KOPT-K1 (cell line): Measurements from ENCODE around the gene PMPCA.

ENCODE experiments used
- H3K27ac ChIP-seq: fragments of 200-600 bp; sonication (generic); 2 replicates; pipeline ENCODE4 v1.5.1; 2016; ENCODE audit warnings: antibody characterized with exemption, mild to moderate bottlenecking, low read depth, low read length; ENCODE audit not compliant: poor library complexity, severe bottlenecking
- H3K36me3 ChIP-seq: fragments of 200-600 bp; sonication (generic); 2 replicates; pipeline ENCODE4 v1.5.1; 2017; ENCODE audit warnings: antibody characterized with exemption, mild to moderate bottlenecking, low read length, moderate library complexity; ENCODE audit not compliant: insufficient read depth
- H3K9me3 ChIP-seq: fragments of 200-600 bp; sonication (generic); 2 replicates; pipeline ENCODE4 v1.5.1; 2017; ENCODE audit warnings: antibody characterized with exemption, low read length, mild to moderate bottlenecking; ENCODE audit not compliant: insufficient read depth, poor library complexity, severe bottlenecking

PMPCA gene

DNA sequence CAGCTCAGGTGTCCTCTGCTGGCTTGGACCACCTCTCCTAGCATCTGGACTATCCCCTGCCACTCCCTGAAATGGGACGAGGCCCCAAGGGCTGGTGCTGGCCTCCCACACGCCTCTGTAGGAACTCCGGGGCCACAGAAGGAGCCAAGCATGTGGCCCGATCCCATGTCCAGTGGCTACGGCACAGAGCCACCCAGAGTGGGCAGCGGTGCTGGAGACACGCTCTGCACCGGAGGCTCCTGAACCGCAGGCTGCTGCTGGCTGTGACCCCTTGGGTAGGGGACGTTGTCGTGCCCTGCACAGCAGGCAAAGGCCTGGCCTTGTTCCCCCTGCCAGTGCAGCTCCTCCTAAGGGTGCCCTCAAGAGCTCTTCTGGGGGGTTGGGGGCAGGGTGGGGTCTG lies 30.6 kb upstream of the PMPCA start:
- H3K36me3 ChIP-seq = peaks cover 61% of the 10 kb centered on the region; the same call in 1 of the 2 replicates
- H3K9me3 ChIP-seq = no peaks in the 10 kb centered on the region
- H3K27ac ChIP-seq = no peak overlapping the region

DNA sequence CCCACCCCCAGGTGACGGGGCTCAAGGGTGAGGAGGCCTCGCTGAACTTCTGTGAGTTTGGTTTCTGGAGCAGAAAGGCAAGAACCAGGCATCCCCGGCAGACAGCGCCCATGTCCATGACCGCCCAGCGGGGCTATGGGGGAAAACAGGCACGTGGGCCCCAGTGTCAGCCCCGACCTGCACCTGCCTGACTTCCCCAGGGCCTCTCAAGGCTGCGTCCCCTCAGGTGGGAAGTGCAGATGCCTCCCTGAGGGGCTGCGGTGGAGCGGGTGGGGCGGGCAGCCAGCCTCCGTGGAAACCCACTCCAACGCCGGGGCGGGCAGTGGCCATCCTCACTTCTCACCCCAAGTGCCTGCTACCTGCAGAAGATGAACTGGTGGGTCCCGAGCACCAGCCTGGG lies 30.1 kb upstream of the PMPCA start:
- no peaks in the 10 kb centered on the region for H3K9me3 ChIP-seq
- H3K36me3 ChIP-seq = peaks cover 61% of the 10 kb centered on the region; the same call in 1 of the 2 replicates
- no peak overlapping the region for H3K27ac ChIP-seq

DNA sequence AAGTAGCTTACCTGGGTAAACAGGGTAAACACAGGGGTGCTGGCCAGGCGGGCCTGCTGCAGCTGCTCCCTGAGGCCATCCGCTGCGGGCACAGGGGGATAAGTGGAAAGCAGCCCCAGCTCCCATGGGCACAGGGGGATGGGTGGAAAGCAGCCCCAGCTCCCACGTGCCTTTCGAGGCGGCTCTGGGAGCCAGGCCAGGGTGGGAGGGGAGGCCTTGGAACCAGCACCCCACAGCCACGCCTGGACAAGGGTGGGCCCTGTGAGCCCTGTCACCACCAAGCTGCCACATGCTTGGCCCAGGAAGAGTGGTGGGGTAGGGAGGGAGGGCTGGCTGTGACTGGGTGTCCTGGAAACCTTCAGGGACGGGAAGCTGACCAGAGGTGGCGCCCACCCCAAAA lies 29.1 kb upstream of the PMPCA start:
- no peak overlapping the region for H3K27ac ChIP-seq
- H3K36me3 ChIP-seq = peaks cover 61% of the 10 kb centered on the region; the same call in 1 of the 2 replicates
- H3K9me3 ChIP-seq = no peaks in the 10 kb centered on the region

DNA sequence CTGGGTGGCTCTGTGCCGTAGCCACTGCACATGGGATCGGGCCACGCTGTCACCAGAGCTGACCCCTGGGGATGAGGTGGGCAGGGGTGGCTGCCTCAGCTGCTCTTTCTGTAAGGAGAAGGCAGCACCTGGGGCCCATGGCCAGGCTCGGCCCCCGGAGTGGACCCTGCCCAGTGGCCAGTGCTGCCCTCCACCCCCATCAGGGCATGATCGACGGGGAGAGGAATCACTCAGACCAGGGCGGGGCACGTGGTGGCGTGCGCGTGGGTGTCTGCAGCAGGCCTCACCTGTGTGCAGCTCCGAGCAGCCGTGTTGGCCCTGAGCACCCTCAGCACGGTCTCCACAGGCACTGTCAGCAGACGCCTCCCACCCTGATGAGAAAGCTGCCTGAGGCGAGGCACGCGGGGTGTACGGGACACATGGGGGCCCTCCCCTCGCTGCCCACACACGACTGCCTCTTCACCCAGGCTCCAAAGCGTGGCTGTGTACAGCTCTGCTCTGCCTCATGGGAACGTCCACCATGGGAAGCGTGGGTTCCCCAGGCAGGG lies 28.4 kb upstream of the PMPCA start:
- Histone ChIP-seq H3K9me3 (no peaks in the 10 kb centered on the region), H3K36me3 (peaks cover 65% of the 10 kb centered on the region; the same call in 1 of the 2 replicates), H3K27ac (no peak overlapping the region)

DNA sequence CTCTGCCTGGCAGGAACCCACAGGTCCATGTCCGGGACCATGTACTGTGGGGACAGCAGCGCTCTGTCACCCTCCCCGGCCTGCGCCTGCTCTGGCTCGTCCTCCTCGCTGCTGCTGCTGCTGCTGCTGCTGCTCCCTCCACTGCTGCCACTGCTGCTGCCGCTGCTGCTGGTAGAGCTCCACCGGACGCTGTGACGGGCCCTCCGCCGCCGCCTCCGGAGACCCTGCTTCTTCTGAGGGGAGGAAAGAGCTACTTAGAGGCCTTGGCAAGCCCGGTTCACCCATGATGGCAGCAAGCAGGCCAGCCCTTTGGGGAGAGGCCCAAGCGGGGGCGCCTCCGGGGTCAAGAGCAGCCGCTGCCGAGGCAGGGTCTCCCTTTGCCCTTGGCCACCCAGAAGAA lies 27.0 kb upstream of the PMPCA start:
- no peaks in the 10 kb centered on the region for H3K9me3 ChIP-seq
- H3K36me3 ChIP-seq = peaks cover 74% of the 10 kb centered on the region
- no peak overlapping the region for H3K27ac ChIP-seq

DNA sequence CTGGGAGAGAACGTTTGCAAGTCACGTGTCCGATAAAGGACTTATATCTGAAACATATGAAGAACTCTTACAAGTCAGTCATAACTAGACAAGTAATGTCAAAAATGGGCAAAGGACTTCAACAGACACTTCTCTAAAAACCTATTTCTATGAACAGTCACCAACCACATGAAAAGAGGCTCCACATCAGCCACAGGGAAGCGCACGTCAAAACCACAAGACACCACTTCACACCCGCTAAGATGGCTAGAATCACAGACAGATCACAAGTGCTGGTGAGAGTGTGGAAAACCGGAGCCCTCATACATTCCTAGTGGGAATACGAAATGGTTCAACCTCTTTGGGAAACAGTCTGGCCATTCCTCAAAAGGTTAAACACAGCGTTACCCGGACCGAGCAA lies 25.4 kb upstream of the PMPCA start:
- no peak overlapping the region for H3K27ac ChIP-seq
- no peaks in the 10 kb centered on the region for H3K9me3 ChIP-seq
- peaks cover 76% of the 10 kb centered on the region for H3K36me3 ChIP-seq

DNA sequence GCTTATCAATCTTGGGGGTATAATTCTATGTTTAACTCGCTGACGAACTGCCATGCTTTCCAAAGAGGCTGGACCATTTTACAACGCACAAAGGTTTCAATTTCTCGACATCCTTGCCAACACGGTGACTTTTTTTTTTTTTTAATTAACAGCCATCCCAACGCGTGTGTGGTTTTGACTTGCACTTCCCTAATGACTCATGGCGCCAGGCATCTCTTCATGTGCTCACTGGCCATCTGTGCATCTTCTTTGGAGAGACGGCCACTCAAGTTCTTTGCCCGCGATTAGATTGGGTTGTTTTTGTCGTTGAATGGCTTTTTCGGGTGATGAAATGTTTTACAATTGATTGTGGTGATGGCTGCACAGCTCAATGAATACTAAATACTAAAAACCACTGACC lies 24.4 kb upstream of the PMPCA start:
- H3K36me3 ChIP-seq = peaks cover 73% of the 10 kb centered on the region
- no peak overlapping the region for H3K27ac ChIP-seq
- no peaks in the 10 kb centered on the region for H3K9me3 ChIP-seq

DNA sequence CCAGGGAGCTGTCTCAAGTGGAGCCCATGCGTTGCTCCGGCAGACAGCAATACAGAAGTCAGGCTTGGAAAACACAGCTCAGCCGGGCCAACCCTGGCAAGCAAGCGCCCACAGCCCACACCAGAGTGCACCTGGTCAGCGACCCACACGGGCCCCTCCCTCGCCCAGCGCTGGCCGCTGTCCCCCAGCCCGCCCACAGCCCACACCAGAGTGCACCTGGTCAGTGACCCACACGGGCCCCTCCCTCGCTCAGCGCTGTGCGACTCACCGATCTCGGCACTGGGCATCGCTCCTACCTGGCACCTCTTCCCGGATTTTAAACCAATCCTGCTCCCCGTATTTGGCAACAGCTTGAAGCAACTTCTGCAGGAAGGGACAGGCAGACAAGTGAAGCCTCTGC lies 23.2 kb upstream of the PMPCA start:
- H3K36me3 ChIP-seq = peaks cover 73% of the 10 kb centered on the region

DNA sequence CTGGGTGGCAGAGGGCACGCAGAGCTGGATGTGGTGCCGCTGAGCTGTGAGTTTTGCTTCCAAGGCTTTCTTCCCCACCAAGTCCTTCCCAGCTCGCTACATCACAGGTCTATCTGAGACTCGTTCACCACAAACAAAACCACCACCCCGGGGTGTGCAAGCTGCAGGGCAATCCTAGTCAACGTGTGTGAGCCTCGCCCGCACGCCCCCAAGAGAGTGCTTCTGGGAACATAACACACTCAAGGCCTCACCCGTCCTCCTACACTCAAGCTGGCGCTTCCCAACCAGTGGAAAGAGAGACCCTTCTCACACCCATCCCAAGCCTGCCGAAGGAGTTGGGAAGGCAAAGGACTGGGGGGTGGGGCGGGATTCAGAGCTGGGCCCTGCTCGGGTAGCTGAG lies 21.1 kb upstream of the PMPCA start:
- Histone ChIP-seq H3K27ac (no peak overlapping the region), H3K9me3 (no peaks in the 10 kb centered on the region), H3K36me3 (peaks cover 73% of the 10 kb centered on the region)

More for the DNA sequence above, 23.2 kb upstream of the PMPCA start:
- H3K9me3 ChIP-seq = no peaks in the 10 kb centered on the region
- H3K27ac ChIP-seq = no peak overlapping the region

DNA sequence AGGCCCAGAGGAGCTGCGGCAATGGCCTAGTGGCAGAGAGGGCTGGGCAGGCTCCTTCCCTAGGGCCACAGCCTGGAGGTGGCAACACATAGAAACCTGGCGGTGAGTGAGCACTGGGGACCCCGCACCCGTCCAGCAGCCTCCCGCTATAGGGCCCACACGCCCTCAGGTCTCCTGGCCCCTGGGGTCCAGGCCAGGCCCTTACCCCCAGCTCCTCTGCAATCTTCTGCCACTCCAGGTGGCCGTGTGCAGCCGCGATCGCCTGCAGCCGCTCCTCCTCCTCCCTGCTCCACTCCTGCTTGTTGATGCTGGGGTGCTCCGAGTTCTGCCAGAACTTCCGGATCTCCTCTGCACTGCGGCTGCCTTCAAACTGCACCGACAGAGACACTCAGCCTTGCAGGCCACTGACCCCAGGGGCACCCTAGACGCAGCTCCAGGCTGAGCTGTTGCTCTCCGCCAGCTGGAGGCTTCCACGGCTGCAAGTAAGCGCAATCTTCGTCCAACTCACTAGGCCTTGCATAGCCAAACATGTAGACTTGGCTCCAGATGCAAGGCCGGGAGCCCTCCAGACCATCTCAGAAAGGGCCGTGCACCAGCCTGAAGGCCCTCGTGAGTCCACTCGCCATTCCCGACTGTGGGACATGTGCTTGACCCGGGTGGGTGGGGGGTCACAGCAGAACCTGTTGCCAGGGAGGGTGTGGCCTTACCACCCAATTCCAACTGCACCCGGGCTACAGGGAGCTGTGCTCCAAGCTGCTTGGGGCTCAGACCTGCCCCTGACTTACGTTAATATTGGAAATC lies 18.5 kb upstream of the PMPCA start:
- H3K9me3 ChIP-seq = no peaks in the 10 kb centered on the region
- peaks cover 90% of the 10 kb centered on the region for H3K36me3 ChIP-seq
- H3K27ac ChIP-seq = no peak overlapping the region

DNA sequence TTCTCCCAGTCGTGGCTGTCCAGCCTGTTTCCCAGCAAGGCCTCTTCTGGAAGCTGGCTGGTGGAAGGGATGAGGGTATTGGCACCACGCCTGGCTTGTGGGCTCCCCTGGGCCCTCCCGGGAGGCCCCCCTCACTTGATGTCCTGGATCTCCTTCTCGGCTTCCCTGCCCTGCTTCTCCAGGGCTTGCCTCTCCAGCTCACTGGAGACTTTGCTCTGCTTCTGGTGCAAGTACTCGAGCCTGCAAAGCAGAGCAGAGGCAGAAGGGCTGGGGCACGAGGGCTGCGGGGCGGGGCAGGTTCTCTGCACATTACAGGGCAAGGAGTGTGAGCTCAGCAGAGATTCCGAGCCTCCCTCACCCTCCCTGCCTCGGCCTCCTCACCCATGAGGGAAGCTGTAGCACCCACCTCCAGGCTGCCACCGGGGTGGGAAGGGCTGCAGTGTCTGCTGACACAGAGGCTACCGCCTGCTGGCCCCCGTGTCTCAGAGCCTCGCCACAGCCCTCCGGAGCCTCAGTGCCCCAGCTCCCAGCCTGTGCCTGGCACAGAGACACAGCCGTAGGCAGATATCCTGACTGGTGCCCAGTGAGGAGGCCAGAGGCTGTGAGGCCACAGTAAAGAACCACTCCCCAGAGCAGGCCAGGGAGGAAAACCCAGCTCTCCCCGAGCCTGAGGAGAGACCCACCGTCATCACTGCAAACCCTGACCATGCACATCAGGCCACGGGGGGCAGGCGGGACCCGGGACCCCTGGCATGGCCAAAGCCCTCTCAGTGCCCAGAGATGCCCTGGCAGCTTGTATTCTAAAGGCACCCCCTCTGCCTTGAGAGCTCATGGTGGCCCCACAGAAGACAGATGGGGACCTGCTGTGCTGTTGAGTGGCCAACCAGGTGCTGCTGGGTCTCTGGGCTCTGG lies 17.7 kb upstream of the PMPCA start:
- H3K27ac ChIP-seq = no peak overlapping the region
- H3K9me3 ChIP-seq = no peaks in the 10 kb centered on the region
- H3K36me3 ChIP-seq = peaks cover 87% of the 10 kb centered on the region

DNA sequence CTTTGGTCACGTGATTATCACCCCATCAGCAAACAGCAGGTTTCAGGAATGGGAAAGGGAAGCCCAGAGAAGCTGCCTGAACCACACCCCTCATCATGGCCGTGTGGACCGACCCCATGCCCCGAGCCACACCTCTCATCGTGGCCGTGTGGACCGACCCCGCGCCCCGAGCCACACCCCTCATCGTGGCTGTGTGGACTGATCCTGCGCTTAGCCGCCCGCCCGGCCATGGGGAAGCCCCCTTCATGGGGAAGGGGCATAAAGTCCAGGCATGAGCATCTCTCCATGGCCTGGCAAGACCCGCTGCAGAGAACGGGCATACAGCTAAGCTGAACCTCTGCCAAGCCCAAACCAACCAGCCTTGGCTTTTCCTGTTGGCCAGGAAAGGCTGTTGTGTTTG lies 16.9 kb upstream of the PMPCA start:
- H3K36me3 ChIP-seq = peaks cover 87% of the 10 kb centered on the region
- no peaks in the 10 kb centered on the region for H3K9me3 ChIP-seq
- no peak overlapping the region for H3K27ac ChIP-seq

DNA sequence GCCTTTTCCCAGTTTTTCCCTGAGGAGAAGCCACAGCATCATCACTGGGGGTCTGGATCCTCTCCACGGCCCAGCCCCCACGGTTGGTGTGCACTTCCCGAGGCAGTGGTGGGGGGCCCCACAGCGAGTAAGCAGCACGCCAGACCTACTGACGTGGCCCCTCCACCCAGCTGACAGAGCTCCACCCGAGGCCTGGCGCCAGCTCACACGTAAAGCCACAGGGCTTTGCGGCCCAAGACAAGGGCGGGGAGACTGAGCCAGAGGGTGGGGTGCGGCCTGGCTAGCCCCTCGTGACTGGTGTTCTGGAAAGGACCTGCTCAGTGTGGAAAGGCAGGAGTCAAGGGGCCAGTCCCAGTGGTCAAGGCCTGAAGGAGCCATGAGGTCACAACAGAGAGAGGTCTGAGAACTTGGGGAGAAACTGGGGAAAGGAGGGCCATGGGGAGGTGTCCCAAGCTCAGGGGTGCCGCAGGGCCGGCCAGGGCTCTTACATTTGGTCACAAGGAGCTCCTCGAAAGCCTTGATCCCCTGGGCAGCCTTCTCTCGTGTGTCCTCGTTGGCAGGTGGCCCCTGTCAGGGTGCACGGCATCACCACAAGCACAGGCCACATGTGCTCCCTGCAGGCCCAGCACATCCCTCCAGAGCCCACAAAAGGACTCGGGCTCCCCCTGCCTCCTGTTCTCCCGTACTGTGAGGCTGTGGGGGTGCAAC lies 16.0 kb upstream of the PMPCA start:
- Histone ChIP-seq H3K27ac (no peak overlapping the region), H3K36me3 (peaks cover 81% of the 10 kb centered on the region), H3K9me3 (no peaks in the 10 kb centered on the region)

DNA sequence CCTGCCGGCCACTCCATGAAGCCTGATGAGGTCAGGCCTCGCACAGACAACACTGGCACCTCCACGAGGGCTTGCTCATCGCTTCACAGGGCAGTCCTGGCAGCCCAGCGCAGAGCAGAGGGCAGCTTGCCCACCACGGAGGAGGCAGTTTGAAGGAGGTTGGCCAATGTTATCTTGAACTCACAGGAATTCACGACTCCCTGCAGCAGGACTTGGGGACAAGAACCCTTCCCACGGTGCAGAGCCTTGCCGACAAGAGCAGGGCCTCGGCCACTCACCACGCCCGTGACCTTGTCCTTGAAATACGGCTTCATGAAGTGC lies 15.5 kb upstream of the PMPCA start:
- no peaks in the 10 kb centered on the region for H3K9me3 ChIP-seq
- H3K27ac ChIP-seq = no peak overlapping the region
- peaks cover 76% of the 10 kb centered on the region for H3K36me3 ChIP-seq
